Muscle layer of colon (tissue), 2 donors: ENCODE results near the gene CYFIP2.
"Not testable (repeated sequence)": the region's sequence is repeated elsewhere in the genome, so short reads cannot be mapped to it uniquely, and the experiment has no call there.

Experiments
- H3K27ac ChIP-seq: one replicate; pipeline ENCODE4 v1.7.0; 2013; ENCODE audit warnings: low read depth, mild to moderate bottlenecking, low read length, moderate library complexity
- H3K27me3 ChIP-seq, 2 donors: one replicate each; pipeline ENCODE4 v1.7.0; 2013; ENCODE audit warnings: low read length in 2 of 2, mild to moderate bottlenecking in 2 of 2; ENCODE audit not compliant: insufficient read depth in 2 of 2, control insufficient read depth in 1 of 2
- H3K36me3 ChIP-seq: one replicate; pipeline ENCODE4 v1.7.0; 2013; ENCODE audit warnings: mild to moderate bottlenecking, low read length; ENCODE audit not compliant: insufficient read depth
- H3K4me1 ChIP-seq: one replicate; pipeline ENCODE4 v1.7.0; 2013; ENCODE audit warnings: mild to moderate bottlenecking, low read length; ENCODE audit not compliant: insufficient read depth
- H3K4me3 ChIP-seq, 2 donors: one replicate each; pipeline ENCODE4 v1.7.0; 2013; ENCODE audit warnings: low read length in 2 of 2, low read depth in 1 of 2, mild to moderate bottlenecking in 1 of 2, moderate library complexity in 1 of 2
- H3K9ac ChIP-seq: one replicate; pipeline ENCODE4 v1.7.0; 2013; ENCODE audit warnings: low read length
- H3K9me3 ChIP-seq: one replicate; pipeline ENCODE4 v1.7.0; 2013; ENCODE audit warnings: mild to moderate bottlenecking, low read length
- donor health status: abdominal sarcoma.
- donor health status: Adenocarcinoma of cecum.

Gene CYFIP2

GRCh38 chr5:157389103-157389502 is 123.2 kb downstream of the CYFIP2 start:
- Histone ChIP-seq H3K9me3 (no peaks in the 10 kb centered on the region), H3K9ac (no peak overlapping the region), H3K36me3 (no peaks in the 10 kb centered on the region), H3K27ac (no peak overlapping the region), H3K27me3 (no peaks in the 10 kb centered on the region), H3K4me1 (peaks cover 49% of the 10 kb centered on the region), H3K4me3 (no peak overlapping the region)

DNA sequence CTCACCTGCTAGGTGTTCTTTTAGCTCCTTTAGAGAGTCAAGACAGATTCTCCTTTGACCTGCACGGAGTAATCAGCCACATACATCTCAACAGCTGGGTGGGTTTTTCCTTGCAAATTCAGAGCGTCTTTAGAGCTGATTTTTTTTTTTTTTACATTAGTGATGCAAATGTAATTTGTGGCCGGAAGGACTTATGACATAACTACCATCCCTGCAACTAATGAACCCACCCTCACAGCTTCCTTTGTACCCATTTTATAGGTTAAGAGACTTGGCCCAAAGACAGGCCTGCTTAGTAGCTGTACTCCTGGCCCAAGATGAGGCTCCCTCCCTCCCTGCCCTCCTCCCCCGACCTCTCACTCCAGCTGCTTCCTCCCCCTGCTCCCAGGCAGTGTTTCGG is 124.2 kb downstream of the CYFIP2 start:
- no peak overlapping the region for H3K27ac ChIP-seq

DNA sequence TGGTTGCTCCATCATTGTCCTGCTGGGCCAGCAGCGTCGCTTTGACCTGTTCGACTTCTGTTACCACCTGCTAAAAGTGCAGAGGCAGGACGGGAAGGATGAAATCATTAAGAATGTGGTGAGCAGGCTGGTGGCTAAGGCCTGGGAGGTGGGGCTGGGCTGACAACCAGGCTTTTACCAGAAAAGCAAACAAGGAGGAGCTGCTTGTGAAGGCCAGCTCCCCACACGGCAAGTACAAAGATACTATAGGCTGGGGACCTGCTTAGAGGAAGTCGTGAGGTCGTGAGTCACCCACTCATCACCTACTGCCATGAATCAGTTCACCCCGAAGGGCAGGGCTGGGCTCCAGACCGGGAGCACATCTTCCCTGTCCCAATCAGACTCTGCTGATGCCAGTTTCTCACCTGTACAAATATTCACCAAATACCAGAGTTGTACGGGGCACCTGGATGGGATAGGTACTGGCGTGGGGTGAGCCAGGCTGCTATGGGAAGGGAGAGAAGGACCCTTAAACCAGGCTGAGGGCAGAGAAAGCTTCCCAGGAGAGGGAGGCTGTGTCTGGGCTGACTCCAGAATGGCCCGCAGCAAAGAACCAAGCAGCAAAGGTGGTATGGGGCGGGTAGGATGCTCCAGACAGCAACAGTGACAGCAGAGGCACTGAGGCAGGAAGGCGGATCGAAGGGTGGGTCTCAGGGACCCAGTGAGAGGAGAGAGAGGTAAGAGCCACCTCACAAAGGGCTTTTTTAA is 124.8 kb downstream of the CYFIP2 start:
- H3K36me3 ChIP-seq = no peaks in the 10 kb centered on the region
- no peak overlapping the region for H3K27ac ChIP-seq
- H3K9ac ChIP-seq = no peak overlapping the region
- no peaks in the 10 kb centered on the region for H3K27me3 ChIP-seq
- peaks cover 34% of the 10 kb centered on the region for H3K4me1 ChIP-seq
- H3K9me3 ChIP-seq = no peaks in the 10 kb centered on the region
- no peak overlapping the region for H3K4me3 ChIP-seq

More for the DNA sequence above, 124.2 kb downstream of the CYFIP2 start:
- H3K9me3 ChIP-seq = no peaks in the 10 kb centered on the region
- peaks cover 40% of the 10 kb centered on the region for H3K4me1 ChIP-seq
- no peaks in the 10 kb centered on the region for H3K36me3 ChIP-seq
- H3K4me3 ChIP-seq = no peak overlapping the region
- no peaks in the 10 kb centered on the region for H3K27me3 ChIP-seq
- no peak overlapping the region for H3K9ac ChIP-seq

DNA sequence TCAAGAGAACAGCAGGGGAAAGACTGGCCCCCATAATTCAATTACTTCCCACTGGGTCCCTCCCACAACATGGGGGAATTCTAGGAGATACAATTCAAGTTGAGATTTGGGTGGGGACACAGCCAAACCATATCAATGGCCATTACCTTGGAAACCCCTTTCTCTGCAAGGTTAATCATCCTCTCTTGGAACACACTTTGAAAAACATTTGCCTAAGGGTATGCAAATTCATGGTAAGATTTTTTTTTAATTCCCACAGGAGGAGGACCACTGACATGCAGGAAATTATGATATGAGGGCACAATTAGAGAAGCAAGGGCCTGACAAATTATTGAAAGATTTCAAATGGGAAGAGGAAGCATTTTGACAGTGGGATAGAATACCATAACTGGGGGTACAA is 132.4 kb downstream of the CYFIP2 start:
- H3K27me3 ChIP-seq = no peaks in the 10 kb centered on the region
- H3K9ac ChIP-seq = no peak overlapping the region
- H3K4me1 ChIP-seq = no peaks in the 10 kb centered on the region
- no peaks in the 10 kb centered on the region for H3K9me3 ChIP-seq
- H3K27ac ChIP-seq = no peak overlapping the region
- no peaks in the 10 kb centered on the region for H3K36me3 ChIP-seq
- H3K4me3 ChIP-seq = no peak overlapping the region

- Histone ChIP-seq H3K27me3 (no peaks in the 10 kb centered on the region), H3K9me3 (no peaks in the 10 kb centered on the region), H3K27ac (no peak overlapping the region), H3K36me3 (no peaks in the 10 kb centered on the region), H3K9ac (no peak overlapping the region), H3K4me1 (no peaks in the 10 kb centered on the region), H3K4me3 (no peak overlapping the region)
Measured at GRCh38 chr5:157400741-157401495, 135.0 kb downstream of the CYFIP2 start.

DNA sequence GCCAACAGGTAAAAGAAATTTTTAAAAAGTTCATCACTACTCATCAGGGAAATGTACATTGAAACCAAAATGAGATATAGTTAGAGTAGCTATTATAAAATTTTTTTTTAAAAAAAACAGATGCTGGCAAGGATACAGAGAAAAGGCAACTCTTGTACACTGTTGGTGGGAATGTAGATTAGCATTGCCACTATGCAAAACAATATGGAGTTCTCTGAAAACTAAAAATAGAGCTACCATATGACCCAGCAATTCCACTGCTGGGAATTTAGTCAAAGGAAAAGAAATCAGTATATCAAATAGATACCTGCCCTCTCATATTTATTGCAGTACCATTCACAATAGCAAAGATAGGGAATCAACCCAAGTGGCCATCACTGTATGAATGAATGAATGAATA is 149.9 kb downstream of the CYFIP2 start:
- Histone ChIP-seq H3K4me3 (no peak overlapping the region), H3K36me3 (no peaks in the 10 kb centered on the region), H3K27me3 (no peaks in the 10 kb centered on the region), H3K9me3 (no peaks in the 10 kb centered on the region), H3K9ac (no peak overlapping the region), H3K27ac (no peak overlapping the region), H3K4me1 (no peaks in the 10 kb centered on the region)

DNA sequence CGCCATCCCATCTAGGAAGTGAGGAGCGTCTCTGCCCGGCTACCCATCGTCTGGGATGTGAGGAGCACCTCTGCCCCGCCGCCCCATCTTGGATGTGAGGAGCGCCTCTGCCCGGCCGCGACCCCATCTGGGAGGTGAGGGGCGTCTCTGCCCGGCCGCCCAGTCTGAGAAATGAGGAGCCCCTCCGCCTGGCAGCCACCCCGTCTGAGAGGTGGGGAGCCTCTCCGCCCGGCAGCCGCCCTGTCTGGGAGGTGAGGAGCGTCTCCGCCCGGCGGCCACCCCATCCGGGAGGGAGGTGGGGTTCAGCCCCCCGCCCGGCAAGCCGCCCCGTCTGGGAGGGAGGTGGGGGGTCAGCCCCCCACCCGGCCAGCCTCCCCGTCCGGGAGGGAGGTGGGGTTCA is 153.6 kb downstream of the CYFIP2 start:
- H3K27ac ChIP-seq, H3K9ac ChIP-seq, H3K9me3 ChIP-seq, H3K4me1 ChIP-seq, H3K4me3 ChIP-seq, H3K27me3 ChIP-seq, H3K36me3 ChIP-seq: not testable (repeated sequence)

GRCh38 chr5:157429920-157430319 is 164.0 kb downstream of the CYFIP2 start:
- H3K9me3 ChIP-seq, H3K4me3 ChIP-seq, H3K4me1 ChIP-seq, H3K36me3 ChIP-seq, H3K27me3 ChIP-seq, H3K9ac ChIP-seq, H3K27ac ChIP-seq: not testable (repeated sequence)

DNA sequence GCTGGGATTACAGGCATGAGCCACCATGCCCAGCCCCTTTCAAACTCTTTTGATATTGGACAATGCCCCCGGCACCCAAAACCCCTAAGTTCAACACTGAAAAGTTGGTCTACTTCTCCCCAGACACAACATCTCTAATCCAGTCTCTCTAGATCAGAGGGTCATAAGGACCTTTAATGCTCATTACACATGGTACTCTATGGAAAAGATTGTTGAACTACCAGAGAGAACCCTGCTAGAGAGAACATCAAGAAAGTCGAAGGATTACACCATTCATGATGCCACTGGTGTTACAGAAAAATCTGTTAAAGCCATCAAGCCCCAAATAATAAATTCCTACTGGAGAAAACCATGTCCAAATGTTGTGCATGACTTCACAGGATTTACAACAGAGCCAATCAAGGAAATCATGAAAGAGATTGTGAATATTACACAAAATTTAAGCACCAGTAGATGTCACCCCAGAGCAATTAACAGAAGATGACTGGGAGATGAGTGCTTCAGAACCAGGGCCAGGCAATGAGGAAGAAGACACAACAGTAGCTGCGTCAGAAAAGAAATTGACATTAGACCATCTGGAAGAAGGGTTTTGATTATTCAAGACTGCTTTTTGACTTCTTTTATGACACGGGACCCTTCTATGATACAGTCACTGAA is 165.7 kb downstream of the CYFIP2 start:
- H3K4me3 ChIP-seq = no peak overlapping the region
- H3K4me1 ChIP-seq = peaks cover 9% of the 10 kb centered on the region
- H3K27me3 ChIP-seq = no peaks in the 10 kb centered on the region
- H3K27ac ChIP-seq = no peak overlapping the region
- no peak overlapping the region for H3K9ac ChIP-seq
- no peaks in the 10 kb centered on the region for H3K9me3 ChIP-seq
- H3K36me3 ChIP-seq = no peaks in the 10 kb centered on the region

- no peaks in the 10 kb centered on the region for H3K27me3 ChIP-seq
- peaks cover 9% of the 10 kb centered on the region for H3K4me1 ChIP-seq
- no peak overlapping the region for H3K4me3 ChIP-seq
- no peak overlapping the region for H3K9ac ChIP-seq
- no peaks in the 10 kb centered on the region for H3K9me3 ChIP-seq
- no peak overlapping the region for H3K27ac ChIP-seq
- no peaks in the 10 kb centered on the region for H3K36me3 ChIP-seq
Measured at GRCh38 chr5:157434096-157434495, 168.2 kb downstream of the CYFIP2 start.

GRCh38 chr5:157443041-157443549 is 177.2 kb downstream of the CYFIP2 start:
- H3K4me3 ChIP-seq = no peak overlapping the region
- H3K9ac ChIP-seq = no peak overlapping the region
- no peaks in the 10 kb centered on the region for H3K36me3 ChIP-seq
- H3K27ac ChIP-seq = no peak overlapping the region
- H3K27me3 ChIP-seq = no peaks in the 10 kb centered on the region
- peaks cover 6% of the 10 kb centered on the region for H3K4me1 ChIP-seq
- H3K9me3 ChIP-seq = no peaks in the 10 kb centered on the region
